HG03280 (cell line): Measurements from ENCODE around the gene GLRA1.

ENCODE experiments used
- ATAC-seq: cut with Tn5 transposase; IDR thresholded peaks from one replicate; pipeline ENCODE4 v1.9.1; 2021; ENCODE audit warnings: mild to moderate bottlenecking, moderate library complexity; ENCODE audit not compliant: unreplicated experiment

Gene GLRA1

GRCh38 chr5:151780348-151780747 lies 144.3 kb downstream of the GLRA1 start:
- ATAC-seq, result no peak

- ATAC-seq, result no peak
These were observed 145.0 kb downstream of the GLRA1 start for GRCh38 chr5:151779531-151780125.

GRCh38 chr5:151775025-151775606 lies 149.5 kb downstream of the GLRA1 start:
- ATAC-seq, result no peak

- no peak for ATAC-seq
These were observed 150.7 kb downstream of the GLRA1 start for GRCh38 chr5:151773951-151774350.

GRCh38 chr5:151772846-151773561 lies 151.6 kb downstream of the GLRA1 start:
- no peak for ATAC-seq
